ENCODE measurements around the gene OPN3.

DNA sequence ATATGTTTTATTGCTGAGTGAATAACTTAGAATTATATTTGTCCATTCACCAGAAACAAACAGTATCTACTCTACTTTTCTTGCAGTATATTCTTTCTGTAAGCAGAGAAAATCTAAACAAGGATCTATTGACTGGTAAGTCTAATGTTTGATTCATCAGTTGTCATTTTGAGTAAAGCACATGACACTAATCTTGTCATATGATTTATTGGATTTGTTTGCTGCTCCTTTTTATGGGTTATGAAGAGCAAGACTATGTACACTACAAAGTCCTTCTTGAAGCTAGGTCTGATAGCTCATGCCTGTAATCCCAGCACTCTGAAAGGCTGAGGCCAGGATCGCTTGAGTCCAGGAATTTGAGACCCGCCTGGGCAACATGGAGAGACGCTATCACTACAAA is 84.6 kb downstream of the OPN3 start:
- no peak for TF ChIP-seq EZH2 (IDR thresholded peaks at IDR 0.05)
- no peak for TF ChIP-seq POLR2AphosphoS5 (IDR thresholded peaks at IDR 0.05; ENCODE audit: borderline replicate concordance, low read depth, low read length)
- TF ChIP-seq FOXP2 (optimal IDR thresholded peaks at IDR 0.05; ENCODE audit: control extremely low read depth, extremely low read length, insufficient read depth): no peak
